Prostate gland (tissue), 2 donors: ENCODE results near the gene VPS26C.

Source experiments
- CTCF ChIP-seq, 4 experiments: fragments of 200-600 bp in 2 of 4; fragments of 450-650 bp in 2 of 4; sonication (generic) in 2 of 4; IDR thresholded peaks; 1 replicate in 3 of 4; 2 replicates in 1 of 4; pipeline ENCODE4 v1.5.1; 2016 to 2019; ENCODE audit warnings: antibody characterized with exemption in 4 of 4, mild to moderate bottlenecking in 2 of 4, moderate library complexity in 2 of 4
- POLR2A ChIP-seq: fragments of 450-650 bp; IDR thresholded peaks from one replicate; pipeline ENCODE4 v1.6.1; 2016; ENCODE audit warnings: antibody characterized with exemption, mild to moderate bottlenecking
- POLR2AphosphoS5 ChIP-seq: sonication (generic); formaldehyde crosslinking; IDR thresholded peaks from one replicate; pipeline ENCODE4 v1.6.1; 2017; ENCODE audit warnings: antibody characterized with exemption

- TF ChIP-seq CTCF (IDR thresholded peaks at IDR 0.05) (no peak), POLR2A (no peak), POLR2AphosphoS5 (no peak)
Observed at GRCh38 chr21:37197746-37198145, 69.4 kb downstream of the VPS26C start.
